HL-60 (cell line): ENCODE measurements around the gene CLEC10A.

Source experiments
- DNase-seq, 2 experiments: peaks; one replicate each; pipeline ENCODE4 v3.0.0-alpha.2; 2010 to 2020; ENCODE audit warnings: low read depth in 1 of 2, low spot score in 1 of 2
- H3K27ac ChIP-seq: fragments of 250-450 bp; sonication (Bioruptor Pico); replicated peaks from 2 replicates; pipeline ENCODE4 v1.5.1; 2020; ENCODE audit warnings: mild to moderate bottlenecking, moderate library complexity
- H3K27me3 ChIP-seq: fragments of 250-450 bp; sonication (Bioruptor Pico); 2 replicates; pipeline ENCODE4 v1.5.1; 2021; ENCODE audit warnings: mild to moderate bottlenecking, moderate library complexity; ENCODE audit not compliant: insufficient read depth, poor library complexity, severe bottlenecking
- H3K4me3 ChIP-seq: replicated peaks from 2 replicates; pipeline ENCODE4 v1.5.1; 2011; ENCODE audit warnings: mild to moderate bottlenecking, control low read depth, low read length; ENCODE audit not compliant: insufficient read depth
- CTCF ChIP-seq: IDR thresholded peaks from one replicate; pipeline ENCODE4 v1.5.1; 2011; ENCODE audit warnings: low read length, control low read depth, inconsistent platforms; ENCODE audit not compliant: insufficient read depth
- GABPA ChIP-seq: IDR thresholded peaks from 2 replicates; pipeline ENCODE4 v1.6.1; 2012; ENCODE audit warnings: low read depth
- POLR2AphosphoS5 ChIP-seq: IDR thresholded peaks from 2 replicates; pipeline ENCODE4 v1.6.1; 2012; ENCODE audit warnings: low read depth
- REST ChIP-seq: IDR thresholded peaks from 2 replicates; pipeline ENCODE4 v1.6.1; 2012; ENCODE audit warnings: low read depth; ENCODE audit not compliant: insufficient replicate concordance
- SPI1 ChIP-seq: IDR thresholded peaks from 2 replicates; pipeline ENCODE4 v1.6.1; 2012; ENCODE audit warnings: low read depth, mild to moderate bottlenecking, borderline replicate concordance

The CLEC10A gene

GRCh38 chr17:7074931-7075330 is 5.1 kb downstream of the CLEC10A start:
- Histone ChIP-seq H3K4me3 (no peak overlapping the region), H3K27me3 (no peaks in the 10 kb centered on the region), H3K27ac (no peak overlapping the region)
- TF ChIP-seq REST (no peak), POLR2AphosphoS5 (no peak), GABPA (no peak), CTCF (no peak), SPI1 (no peak)
- no peak for DNase-seq

- TF ChIP-seq CTCF = no peak
- no peak for TF ChIP-seq POLR2AphosphoS5
- TF ChIP-seq SPI1 = no peak
- no peak for TF ChIP-seq REST
- no peak for TF ChIP-seq GABPA
- Histone ChIP-seq H3K27ac (no peak overlapping the region), H3K4me3 (no peak overlapping the region), H3K27me3 (no peaks in the 10 kb centered on the region)
- DNase-seq = no peak
Observed at GRCh38 chr17:7072406-7072805, 7.6 kb downstream of the CLEC10A start.

- no peak overlapping the region for H3K27ac ChIP-seq
- TF ChIP-seq CTCF = no peak
- TF ChIP-seq REST = no peak
- TF ChIP-seq POLR2AphosphoS5 = no peak
- no peak for TF ChIP-seq GABPA
- TF ChIP-seq SPI1 = no peak
- no peak for DNase-seq
- no peaks in the 10 kb centered on the region for H3K27me3 ChIP-seq
- H3K4me3 ChIP-seq = no peak overlapping the region
Observed at GRCh38 chr17:7070712-7071111, 9.3 kb downstream of the CLEC10A start.
